Endothelial cell of umbilical vein (primary cell): Measurements from ENCODE around the gene YTHDF2. TPM values are rescaled to one million over a fixed set of nuclear protein-coding genes. Genes with fewer than 3 reads are reported as not detected.
"Not testable (repeated sequence)": the region's sequence is repeated elsewhere in the genome, so short reads cannot be mapped to it uniquely, and the experiment has no call there.

Experiments used
- BruUV-seq: library from RNA; stranded (reverse); fragments of 400-500 nt; replicated peaks from 2 replicates; lab custom pipeline; 2021; lab: Mats Ljungman, UMichigan
- CTCF ChIA-PET: fragments of 300-600, 350-600 bp; sonication (Branson Sonifier 250); formaldehyde crosslinking; loops from one replicate; lab custom pipeline; 2021; ENCODE audit warnings: antibody characterized with exemption, inconsistent platforms; lab: Charles Lee
- POLR2A ChIA-PET: fragments of 300-600, 350-600 bp; sonication (Branson Sonifier 250); formaldehyde crosslinking; loops from one replicate; lab custom pipeline; 2021; ENCODE audit warnings: antibody characterized with exemption, inconsistent platforms; lab: Charles Lee
- DNase-seq: peaks from one replicate; pipeline ENCODE4 v3.0.0-alpha.2; 2011; ENCODE audit warnings: low read depth, low spot score
- FAIRE-seq: peaks from 2 replicates; lab custom pipeline; 2011; peaks lifted over from hg19 to GRCh38; lab: Jason Lieb, UNC
- H2AFZ ChIP-seq: 2 replicates; pipeline ENCODE4 v1.6.0; 2012; ENCODE audit warnings: low read depth, low read length, control low read depth, inconsistent platforms
- H3K27ac ChIP-seq: 2 replicates; pipeline ENCODE4 v1.5.1; 2011; ENCODE audit warnings: low read depth, mild to moderate bottlenecking, control low read depth, low read length, moderate library complexity; ENCODE audit not compliant: insufficient read depth
- H3K27me3 ChIP-seq, 2 experiments: 2 replicates each; pipeline versions ENCODE4 v1.6.0 to v1.6.1; 2011; ENCODE audit warnings: low read length in 2 of 2, mixed read lengths in 1 of 2; ENCODE audit not compliant: control insufficient read depth in 2 of 2, insufficient read depth in 2 of 2
- H3K36me3 ChIP-seq, 2 experiments: 2 replicates in 1 of 2; 3 replicates in 1 of 2; pipeline ENCODE4 v1.5.1; 2011; ENCODE audit warnings: low read length in 2 of 2, mild to moderate bottlenecking in 1 of 2, moderate library complexity in 1 of 2; ENCODE audit not compliant: control insufficient read depth in 2 of 2, insufficient read depth in 2 of 2; ENCODE audit errors: extremely low read depth in 1 of 2
- H3K4me1 ChIP-seq: 3 replicates; pipeline ENCODE4 v1.5.1; 2011; ENCODE audit warnings: mild to moderate bottlenecking, low read length; ENCODE audit not compliant: control insufficient read depth, insufficient read depth; ENCODE audit errors: extremely low read depth
- H3K4me2 ChIP-seq: 2 replicates; pipeline ENCODE4 v1.6.1; 2011; ENCODE audit warnings: low read length, control low read depth, mixed read lengths; ENCODE audit not compliant: insufficient read depth
- H3K4me3 ChIP-seq, 3 experiments: fragments of 200-600 bp in 1 of 3; sonication (generic), shearing (Covaris generic) in 1 of 3; replicated peaks in 1 of 3; 2 replicates each; pipeline ENCODE4 v1.5.1; 2011 to 2016; ENCODE audit warnings: control low read depth in 3 of 3, low read length in 3 of 3, mild to moderate bottlenecking in 2 of 3, inconsistent platforms in 1 of 3, low read depth in 1 of 3, moderate library complexity in 1 of 3; ENCODE audit not compliant: insufficient read depth in 1 of 3
- H3K79me2 ChIP-seq: 2 replicates; pipeline ENCODE4 v1.6.0; 2012; ENCODE audit warnings: low read length, inconsistent platforms; ENCODE audit not compliant: control insufficient read depth, insufficient read depth
- H3K9ac ChIP-seq: replicated peaks from 2 replicates; pipeline ENCODE3; 2011; ENCODE audit warnings: low read length, control low read depth; ENCODE audit not compliant: insufficient read depth; ENCODE audit errors: extremely low read depth
- H3K9me1 ChIP-seq: replicated peaks from 3 replicates; pipeline ENCODE4 v1.6.0; 2011; ENCODE audit warnings: mild to moderate bottlenecking, low read length; ENCODE audit not compliant: control insufficient read depth, insufficient read depth; ENCODE audit errors: extremely low read depth
- H3K9me3 ChIP-seq: replicated peaks from 2 replicates; pipeline ENCODE4 v1.5.1; 2012; ENCODE audit warnings: low read length, inconsistent platforms; ENCODE audit not compliant: control insufficient read depth, insufficient read depth
- H4K20me1 ChIP-seq: replicated peaks from 2 replicates; pipeline ENCODE3; 2011; ENCODE audit warnings: mild to moderate bottlenecking, low read length; ENCODE audit not compliant: control insufficient read depth, insufficient read depth; ENCODE audit errors: extremely low read depth
- FOS ChIP-seq: IDR thresholded peaks from 2 replicates; pipeline ENCODE4 v1.6.1; 2011; ENCODE audit warnings: mild to moderate bottlenecking, low read length, moderate library complexity, borderline replicate concordance; ENCODE audit not compliant: insufficient read depth
- JUN ChIP-seq: IDR thresholded peaks from 2 replicates; pipeline ENCODE4 v1.6.1; 2011; ENCODE audit warnings: borderline replicate concordance, low read depth; ENCODE audit not compliant: insufficient read length, insufficient read depth
- MYC ChIP-seq: IDR thresholded peaks from one replicate; pipeline ENCODE4 v1.6.1; 2011; ENCODE audit warnings: mild to moderate bottlenecking, low read depth, low read length
- POLR2A ChIP-seq: IDR thresholded peaks from 2 replicates; pipeline ENCODE4 v1.6.1; 2012; ENCODE audit warnings: low read depth, mild to moderate bottlenecking, control low read depth, low read length
- dilution Hi-C: fragments of 300-500 bp; cut with MboI; formaldehyde crosslinking; loops from one replicate; pipeline ENCODE4 v1.15.0; 2019; ENCODE audit warnings: low sequenced_read_pairs; ENCODE audit not compliant: extremely low pct_ligation_motif_present
- intact Hi-C: fragments of 100-400 bp; cut with micrococcal nuclease; formaldehyde crosslinking; loops from one replicate; pipeline ENCODE4 v1.10.0; 2022
- polyA plus RNA-seq, 4 experiments: library from polyadenylated mRNA; depleted of rRNA in 3 of 4; stranded (reverse) in 3 of 4; unstranded in 1 of 4; fragments of >200 nt; gene quantifications; 2 replicates each; pipeline versions ENCODE4 v1.2.1 to v1.2.3, GENCODE V29; 2011 to 2012; ENCODE audit warnings: missing spikeins in 1 of 4
- total RNA-seq: library from RNA; stranded (reverse); gene quantifications from 2 replicates; pipeline ENCODE4 v1.2.3, GENCODE V29; 2021

The YTHDF2 gene
- total and polyA plus RNA-seq, 2 donors (not counting 3 experiments of a cell fraction or from before 2014, with no cell fraction given): 72.4 to 105 TPM

DNA sequence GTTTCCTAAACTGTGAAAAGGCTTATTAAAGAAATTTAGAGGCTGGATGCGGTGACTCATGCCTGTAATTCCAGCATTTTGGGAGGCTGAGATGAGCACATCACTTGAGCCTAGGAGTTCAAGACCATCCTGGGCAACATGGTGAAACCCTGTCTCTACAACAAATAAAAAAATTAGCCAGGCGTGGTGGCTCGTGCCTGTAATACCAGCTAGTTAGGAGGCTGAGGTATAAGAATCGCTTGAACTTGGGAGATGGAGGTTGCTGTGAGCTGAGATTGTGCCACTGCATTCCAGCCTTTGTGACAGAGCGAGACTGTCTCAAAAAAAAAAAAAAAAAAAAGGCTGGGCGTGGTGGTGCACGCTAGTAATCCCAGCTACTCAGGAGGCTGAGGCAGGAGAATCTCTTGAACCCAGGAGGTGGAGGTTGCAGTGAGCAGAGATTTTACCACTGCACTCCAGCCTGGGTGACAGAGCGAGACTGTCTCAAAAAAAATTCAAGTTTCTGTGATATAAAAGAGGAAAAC, 14.1 kb downstream of the YTHDF2 start:
- H3K36me3 ChIP-seq, H3K27ac ChIP-seq, DNase-seq, FAIRE-seq, intact Hi-C loops, dilution Hi-C loops, H3K27me3 ChIP-seq, H3K4me3 ChIP-seq, H3K9me1 ChIP-seq, H3K9ac ChIP-seq, H2AFZ ChIP-seq, H3K9me3 ChIP-seq, BruUV-seq: not testable (repeated sequence)
- peak overlapping the region; percentile 59 for H3K4me2 ChIP-seq
- peaks cover 34% of the 10 kb centered on the region for H4K20me1 ChIP-seq
- ChIA-PET CTCF (interaction anchor here (1.5 to 3.7 kb wide), 2 partner anchors 15 to 126 kb away, joined by 4 to 32 read pairs; partner anchors contain the start of gene YTHDF2), POLR2A (interaction anchor here (0.6 kb wide), 1 partner anchor 154 kb away, joined by 4 read pairs; no protein-coding TSS in a partner anchor)
- peaks cover 100% of the 10 kb centered on the region for H3K79me2 ChIP-seq
- H3K4me1 ChIP-seq: peaks cover 43% of the 10 kb centered on the region

GRCh38 chr1:28751315-28752060, 14.7 kb downstream of the YTHDF2 start:
- TF ChIP-seq MYC (no peak), JUN (peak; percentile 33), FOS (peak; percentile 55), POLR2A (no peak)
- dilution Hi-C loops: no loop called here
- Histone ChIP-seq H3K4me3 (no peak overlapping the region), H3K9me3 (no peaks in the 10 kb centered on the region), H4K20me1 (peaks cover 36% of the 10 kb centered on the region), H3K9me1 (no peaks in the 10 kb centered on the region), H3K9ac (no peak overlapping the region), H3K36me3 (peaks cover 0 to 5% of the 10 kb centered on the region in 2 experiments), H3K4me2 (peak overlapping the region; percentile 59), H3K4me1 (peaks cover 36% of the 10 kb centered on the region), H3K27ac (no peak overlapping the region), H2AFZ (no peak overlapping the region), H3K79me2 (peaks cover 100% of the 10 kb centered on the region), H3K27me3 (no peaks in the 10 kb centered on the region)
- CTCF ChIA-PET: interaction anchor here (1.1 to 3.7 kb wide), 4 partner anchors 11 to 126 kb away, joined by 3 to 32 read pairs (median 4); partner anchors contain the start of gene YTHDF2
- POLR2A ChIA-PET: interaction anchor here (0.6 to 1.1 kb wide), 3 partner anchors 13 to 155 kb away, joined by 3 to 5 read pairs (median 4); partner anchors contain the start of gene RNU11
- BruUV-seq: TSS peak; percentile 4
- intact Hi-C loops: no loop called here
- FAIRE-seq: peak; percentile 52
- peak; percentile 40 for DNase-seq
